ENCODE results near the gene FAM120AOS. TPM values are rescaled to one million over a fixed set of nuclear protein-coding genes. Genes with fewer than 3 reads are reported as not detected.

FAM120AOS gene
- polyA plus RNA-seq, 1 donor from 2014 or later: 44.5 TPM

GRCh38 chr9:93415176-93415690 is 38.1 kb downstream of the FAM120AOS start:
- TF ChIP-seq EP300 (conservative IDR thresholded peaks at IDR 0.05; ENCODE audit: poor library complexity, severe bottlenecking) (no peak), CTCF (IDR thresholded peaks at IDR 0.05; ENCODE audit: poor library complexity, severe bottlenecking) (no peak), TAF1 (IDR thresholded peaks at IDR 0.05; ENCODE audit: low read depth) (no peak), MXI1 (conservative IDR thresholded peaks at IDR 0.05; ENCODE audit: poor library complexity, severe bottlenecking) (no peak), SMC3 (conservative IDR thresholded peaks at IDR 0.05; ENCODE audit: poor library complexity) (no peak), RAD21 (conservative IDR thresholded peaks at IDR 0.05) (no peak), EZH2 (IDR thresholded peaks at IDR 0.05; ENCODE audit: borderline replicate concordance, insufficient read depth, low read length, poor library complexity, severe bottlenecking) (no peak), POLR2AphosphoS5 (IDR thresholded peaks at IDR 0.05) (no peak)
- TF ChIP-seq, protein P1, sequence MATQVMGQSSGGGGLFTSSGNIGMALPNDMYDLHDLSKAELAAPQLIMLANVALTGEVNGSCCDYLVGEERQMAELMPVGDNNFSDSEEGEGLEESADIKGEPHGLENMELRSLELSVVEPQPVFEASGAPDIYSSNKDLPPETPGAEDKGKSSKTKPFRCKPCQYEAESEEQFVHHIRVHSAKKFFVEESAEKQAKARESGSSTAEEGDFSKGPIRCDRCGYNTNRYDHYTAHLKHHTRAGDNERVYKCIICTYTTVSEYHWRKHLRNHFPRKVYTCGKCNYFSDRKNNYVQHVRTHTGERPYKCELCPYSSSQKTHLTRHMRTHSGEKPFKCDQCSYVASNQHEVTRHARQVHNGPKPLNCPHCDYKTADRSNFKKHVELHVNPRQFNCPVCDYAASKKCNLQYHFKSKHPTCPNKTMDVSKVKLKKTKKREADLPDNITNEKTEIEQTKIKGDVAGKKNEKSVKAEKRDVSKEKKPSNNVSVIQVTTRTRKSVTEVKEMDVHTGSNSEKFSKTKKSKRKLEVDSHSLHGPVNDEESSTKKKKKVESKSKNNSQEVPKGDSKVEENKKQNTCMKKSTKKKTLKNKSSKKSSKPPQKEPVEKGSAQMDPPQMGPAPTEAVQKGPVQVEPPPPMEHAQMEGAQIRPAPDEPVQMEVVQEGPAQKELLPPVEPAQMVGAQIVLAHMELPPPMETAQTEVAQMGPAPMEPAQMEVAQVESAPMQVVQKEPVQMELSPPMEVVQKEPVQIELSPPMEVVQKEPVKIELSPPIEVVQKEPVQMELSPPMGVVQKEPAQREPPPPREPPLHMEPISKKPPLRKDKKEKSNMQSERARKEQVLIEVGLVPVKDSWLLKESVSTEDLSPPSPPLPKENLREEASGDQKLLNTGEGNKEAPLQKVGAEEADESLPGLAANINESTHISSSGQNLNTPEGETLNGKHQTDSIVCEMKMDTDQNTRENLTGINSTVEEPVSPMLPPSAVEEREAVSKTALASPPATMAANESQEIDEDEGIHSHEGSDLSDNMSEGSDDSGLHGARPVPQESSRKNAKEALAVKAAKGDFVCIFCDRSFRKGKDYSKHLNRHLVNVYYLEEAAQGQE (IDR thresholded peaks at IDR 0.05; ENCODE audit: borderline replicate concordance): no peak
- Histone ChIP-seq H3K36me3 (ENCODE audit: insufficient read depth, low read length) (no peaks in the 10 kb centered on the region), H3K9me2 (ENCODE audit: insufficient read depth, low read length) (no peaks in the 10 kb centered on the region)

GRCh38 chr9:93413530-93413929 is 39.9 kb downstream of the FAM120AOS start:
- no peak overlapping the region for H3K27ac ChIP-seq (ENCODE audit: low read length)
- no peaks in the 10 kb centered on the region for H3K36me3 ChIP-seq (ENCODE audit: insufficient read depth, low read length)
- H3K9ac ChIP-seq (ENCODE audit: low read length): no peak overlapping the region
- H2AFZ ChIP-seq (ENCODE audit: low read depth, low read length): no peak overlapping the region
- H3F3A ChIP-seq (ENCODE audit: insufficient read depth, low read length, poor library complexity, severe bottlenecking): no peaks in the 10 kb centered on the region
- TF ChIP-seq EP300 (conservative IDR thresholded peaks at IDR 0.05; ENCODE audit: poor library complexity, severe bottlenecking): no peak
- TF ChIP-seq POLR2AphosphoS5 (IDR thresholded peaks at IDR 0.05): no peak
- TF ChIP-seq CTCF (IDR thresholded peaks at IDR 0.05; ENCODE audit: poor library complexity, severe bottlenecking): no peak
- TF ChIP-seq, protein P1 (IDR thresholded peaks at IDR 0.05; ENCODE audit: borderline replicate concordance): no peak
- TF ChIP-seq TAF1 (IDR thresholded peaks at IDR 0.05; ENCODE audit: low read depth): no peak
- no peak for TF ChIP-seq MXI1 (conservative IDR thresholded peaks at IDR 0.05; ENCODE audit: poor library complexity, severe bottlenecking)
- TF ChIP-seq EZH2 (IDR thresholded peaks at IDR 0.05; ENCODE audit: borderline replicate concordance, insufficient read depth, low read length, poor library complexity, severe bottlenecking): no peak
- no peak for TF ChIP-seq SMC3 (conservative IDR thresholded peaks at IDR 0.05; ENCODE audit: poor library complexity)
- TF ChIP-seq RAD21 (conservative IDR thresholded peaks at IDR 0.05): no peak
- H3K27me3 ChIP-seq (ENCODE audit: insufficient read depth, low read depth, low read length): no peaks in the 10 kb centered on the region
- H3K4me3 ChIP-seq (ENCODE audit: low read length): no peak overlapping the region
- H3K9me3 ChIP-seq (ENCODE audit: low read length): no peaks in the 10 kb centered on the region
- H4K20me1 ChIP-seq (ENCODE audit: insufficient read depth): no peaks in the 10 kb centered on the region
- H3K4me2 ChIP-seq (ENCODE audit: low read length): no peak overlapping the region
- no peaks in the 10 kb centered on the region for H3K79me2 ChIP-seq (replicated peaks; ENCODE audit: insufficient read depth, low read length)
- no peaks in the 10 kb centered on the region for H3K9me2 ChIP-seq (ENCODE audit: insufficient read depth, low read length)

More at GRCh38 chr9:93415176-93415690, 38.1 kb downstream of the FAM120AOS start:
- H3K79me2 ChIP-seq (replicated peaks; ENCODE audit: insufficient read depth, low read length): no peaks in the 10 kb centered on the region
- H3F3A ChIP-seq (ENCODE audit: insufficient read depth, low read length, poor library complexity, severe bottlenecking): no peaks in the 10 kb centered on the region
- H2AFZ ChIP-seq (ENCODE audit: low read depth, low read length): no peak overlapping the region
- no peak overlapping the region for H3K27ac ChIP-seq (ENCODE audit: low read length)
- H3K27me3 ChIP-seq (ENCODE audit: insufficient read depth, low read depth, low read length): no peaks in the 10 kb centered on the region
- H4K20me1 ChIP-seq (ENCODE audit: insufficient read depth): no peaks in the 10 kb centered on the region
- no peak overlapping the region for H3K4me2 ChIP-seq (ENCODE audit: low read length)
- peaks cover 4% of the 10 kb centered on the region for H3K9me3 ChIP-seq (ENCODE audit: low read length)
- H3K9ac ChIP-seq (ENCODE audit: low read length): no peak overlapping the region
- no peak overlapping the region for H3K4me3 ChIP-seq (ENCODE audit: low read length)
